ENCODE measurements around the gene SCFD2. TPM values are rescaled to one million over a fixed set of nuclear protein-coding genes. Genes with fewer than 3 reads are reported as not detected.

Gene SCFD2
- total RNA-seq, 2 donors from 2014 or later: 20.3 to 27.4 TPM

GRCh38 chr4:53103481-53103880 lies 262.4 kb downstream of the SCFD2 start:
- Histone ChIP-seq H3K4me3 (no peak overlapping the region), H3K4me1 (ENCODE audit: control insufficient read depth in 1 of 2, low read depth in 2 of 2) (peaks cover 0 to 19% of the 10 kb centered on the region in 2 donors), H3K27ac (no peak overlapping the region), H3K9me3 (peaks cover 2% of the 10 kb centered on the region), H3K36me3 (no peaks in the 10 kb centered on the region), H3K27me3 (replicated peaks; ENCODE audit: insufficient read depth) (no peaks in the 10 kb centered on the region)
- no peak for DNase-seq (ENCODE audit: low spot score)
- no peak for ATAC-seq (ENCODE audit: insufficient number of reproducible peaks, low FRiP score, low read depth)
- TF ChIP-seq CTCF (IDR thresholded peaks at IDR 0.05): no peak

- H3K4me3 ChIP-seq: no peak overlapping the region
- H3K27ac ChIP-seq: no peak overlapping the region
- H3K27me3 ChIP-seq (replicated peaks; ENCODE audit: insufficient read depth): no peaks in the 10 kb centered on the region
- no peaks in the 10 kb centered on the region for H3K9me3 ChIP-seq
- ATAC-seq (ENCODE audit: insufficient number of reproducible peaks, low FRiP score, low read depth) (no peak), DNase-seq (ENCODE audit: low spot score) (no peak)
- H3K4me1 ChIP-seq (ENCODE audit: control insufficient read depth in 1 of 2, low read depth in 2 of 2): peaks cover 0 to 19% of the 10 kb centered on the region in 2 donors
- TF ChIP-seq CTCF (IDR thresholded peaks at IDR 0.05): no peak
- no peaks in the 10 kb centered on the region for H3K36me3 ChIP-seq
These were observed 264.7 kb downstream of the SCFD2 start for GRCh38 chr4:53101191-53101581.

GRCh38 chr4:53100501-53101190 lies 265.2 kb downstream of the SCFD2 start:
- H3K9me3 ChIP-seq: no peaks in the 10 kb centered on the region
- no peak for TF ChIP-seq CTCF (IDR thresholded peaks at IDR 0.05)
- peaks cover 0 to 19% of the 10 kb centered on the region in 2 donors for H3K4me1 ChIP-seq (ENCODE audit: control insufficient read depth in 1 of 2, low read depth in 2 of 2)
- no peak overlapping the region for H3K4me3 ChIP-seq
- H3K36me3 ChIP-seq: no peaks in the 10 kb centered on the region
- no peaks in the 10 kb centered on the region for H3K27me3 ChIP-seq (replicated peaks; ENCODE audit: insufficient read depth)
- ATAC-seq (ENCODE audit: insufficient number of reproducible peaks, low FRiP score, low read depth) (no peak), DNase-seq (ENCODE audit: low spot score) (no peak)
- H3K27ac ChIP-seq: no peak overlapping the region

- ATAC-seq (ENCODE audit: insufficient number of reproducible peaks, low FRiP score, low read depth) (no peak), DNase-seq (ENCODE audit: low spot score) (no peak)
- H3K9me3 ChIP-seq: no peaks in the 10 kb centered on the region
- no peak for TF ChIP-seq CTCF (IDR thresholded peaks at IDR 0.05)
- H3K4me3 ChIP-seq: no peak overlapping the region
- peaks cover 0 to 19% of the 10 kb centered on the region in 2 donors for H3K4me1 ChIP-seq (ENCODE audit: control insufficient read depth in 1 of 2, low read depth in 2 of 2)
- H3K36me3 ChIP-seq: no peaks in the 10 kb centered on the region
- no peak overlapping the region for H3K27ac ChIP-seq
- H3K27me3 ChIP-seq (replicated peaks; ENCODE audit: insufficient read depth): no peaks in the 10 kb centered on the region
These were observed 267.2 kb downstream of the SCFD2 start for GRCh38 chr4:53098681-53099121.

GRCh38 chr4:53094040-53094439 lies 271.8 kb downstream of the SCFD2 start:
- H3K27ac ChIP-seq: no peak overlapping the region
- ATAC-seq (ENCODE audit: insufficient number of reproducible peaks, low FRiP score, low read depth): no peak
- H3K27me3 ChIP-seq (replicated peaks; ENCODE audit: insufficient read depth): no peaks in the 10 kb centered on the region
- no peaks in the 10 kb centered on the region for H3K36me3 ChIP-seq
- no peaks in the 10 kb centered on the region for H3K4me1 ChIP-seq (ENCODE audit: control insufficient read depth in 1 of 2, low read depth in 2 of 2)
- no peak for TF ChIP-seq CTCF (IDR thresholded peaks at IDR 0.05)
- no peak overlapping the region for H3K4me3 ChIP-seq
- DNase-seq (ENCODE audit: low spot score): no peak
- no peaks in the 10 kb centered on the region for H3K9me3 ChIP-seq
